Lower leg skin (tissue), 3 donors: ENCODE results near the gene LYG2.

Source experiments
- POLR2A ChIP-seq, 2 donors: fragments of 450-650 bp; IDR thresholded peaks; one replicate each; pipeline ENCODE4 v1.6.1; 2016 to 2017; ENCODE audit warnings: antibody characterized with exemption in 2 of 2, mild to moderate bottlenecking in 1 of 2, moderate library complexity in 1 of 2
- TF ChIP-seq, protein P1 (sequence below), 3 donors: fragments of 450-650 bp; IDR thresholded peaks; one replicate each; pipeline ENCODE4 v1.5.1; 2016; ENCODE audit warnings: antibody characterized with exemption in 3 of 3, mild to moderate bottlenecking in 3 of 3, moderate library complexity in 2 of 3

DNA sequence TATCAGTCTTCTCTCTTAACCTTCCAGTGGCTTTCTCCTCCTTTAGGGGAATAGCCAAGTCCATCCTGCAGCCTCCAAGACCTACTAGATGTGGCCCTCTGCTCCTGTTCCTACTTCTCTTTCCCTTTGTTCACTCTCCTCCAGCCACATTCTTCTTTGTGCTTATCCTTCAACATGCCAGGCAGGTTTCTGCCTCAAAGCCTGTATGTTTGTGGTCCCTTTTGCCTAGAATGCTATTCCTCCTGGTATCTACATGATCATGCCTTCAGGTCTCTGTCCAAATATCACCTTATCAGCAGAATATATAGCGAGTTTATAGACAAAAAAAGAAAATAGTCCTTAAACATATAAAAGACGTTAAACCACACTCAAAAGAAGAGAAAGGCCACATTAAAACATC lies 5.5 kb downstream of the LYG2 start:
- TF ChIP-seq POLR2A (IDR thresholded peaks at IDR 0.05) = no peak
- TF ChIP-seq, protein P1, sequence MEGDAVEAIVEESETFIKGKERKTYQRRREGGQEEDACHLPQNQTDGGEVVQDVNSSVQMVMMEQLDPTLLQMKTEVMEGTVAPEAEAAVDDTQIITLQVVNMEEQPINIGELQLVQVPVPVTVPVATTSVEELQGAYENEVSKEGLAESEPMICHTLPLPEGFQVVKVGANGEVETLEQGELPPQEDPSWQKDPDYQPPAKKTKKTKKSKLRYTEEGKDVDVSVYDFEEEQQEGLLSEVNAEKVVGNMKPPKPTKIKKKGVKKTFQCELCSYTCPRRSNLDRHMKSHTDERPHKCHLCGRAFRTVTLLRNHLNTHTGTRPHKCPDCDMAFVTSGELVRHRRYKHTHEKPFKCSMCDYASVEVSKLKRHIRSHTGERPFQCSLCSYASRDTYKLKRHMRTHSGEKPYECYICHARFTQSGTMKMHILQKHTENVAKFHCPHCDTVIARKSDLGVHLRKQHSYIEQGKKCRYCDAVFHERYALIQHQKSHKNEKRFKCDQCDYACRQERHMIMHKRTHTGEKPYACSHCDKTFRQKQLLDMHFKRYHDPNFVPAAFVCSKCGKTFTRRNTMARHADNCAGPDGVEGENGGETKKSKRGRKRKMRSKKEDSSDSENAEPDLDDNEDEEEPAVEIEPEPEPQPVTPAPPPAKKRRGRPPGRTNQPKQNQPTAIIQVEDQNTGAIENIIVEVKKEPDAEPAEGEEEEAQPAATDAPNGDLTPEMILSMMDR (IDR thresholded peaks at IDR 0.05) = no peak
